GM21576 (cell line): ENCODE measurements around the gene KRT4.
"Not testable (repeated sequence)": the region's sequence is repeated elsewhere in the genome, so short reads cannot be mapped to it uniquely, and the experiment has no call there.

Source experiments
- ATAC-seq: cut with Tn5 transposase; IDR thresholded peaks from one replicate; pipeline ENCODE4 v1.9.1; 2021; ENCODE audit warnings: mild to moderate bottlenecking, moderate library complexity; ENCODE audit not compliant: unreplicated experiment

Gene KRT4

DNA sequence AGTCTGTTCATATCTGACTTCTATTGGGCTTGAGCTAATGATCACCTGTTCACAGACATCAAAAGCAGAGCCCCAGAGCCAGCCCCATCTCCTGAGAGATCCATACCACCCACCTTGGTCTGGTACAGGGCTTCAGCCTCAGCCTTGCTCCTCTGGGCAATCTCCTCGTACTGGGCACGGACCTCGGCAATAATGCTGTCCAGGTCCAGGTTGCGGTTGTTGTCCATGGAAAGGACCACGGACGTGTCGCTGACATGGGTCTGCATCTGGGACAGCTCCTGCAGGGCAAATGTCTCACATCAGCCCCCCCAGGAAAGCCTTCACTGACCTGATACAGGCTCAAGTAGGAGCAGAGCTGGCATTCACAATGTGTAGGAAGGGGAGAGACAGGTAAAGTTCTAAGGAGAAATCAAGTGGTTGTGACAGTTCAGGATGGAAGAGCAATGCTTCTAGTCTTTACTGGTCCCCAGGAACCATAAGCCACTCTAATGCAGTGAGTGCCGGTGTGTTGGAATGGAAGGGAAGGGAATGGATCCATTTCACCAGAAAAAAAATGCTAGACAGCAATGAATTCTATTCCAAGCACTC is 5.2 kb downstream of the KRT4 start:
- no peak for ATAC-seq

DNA sequence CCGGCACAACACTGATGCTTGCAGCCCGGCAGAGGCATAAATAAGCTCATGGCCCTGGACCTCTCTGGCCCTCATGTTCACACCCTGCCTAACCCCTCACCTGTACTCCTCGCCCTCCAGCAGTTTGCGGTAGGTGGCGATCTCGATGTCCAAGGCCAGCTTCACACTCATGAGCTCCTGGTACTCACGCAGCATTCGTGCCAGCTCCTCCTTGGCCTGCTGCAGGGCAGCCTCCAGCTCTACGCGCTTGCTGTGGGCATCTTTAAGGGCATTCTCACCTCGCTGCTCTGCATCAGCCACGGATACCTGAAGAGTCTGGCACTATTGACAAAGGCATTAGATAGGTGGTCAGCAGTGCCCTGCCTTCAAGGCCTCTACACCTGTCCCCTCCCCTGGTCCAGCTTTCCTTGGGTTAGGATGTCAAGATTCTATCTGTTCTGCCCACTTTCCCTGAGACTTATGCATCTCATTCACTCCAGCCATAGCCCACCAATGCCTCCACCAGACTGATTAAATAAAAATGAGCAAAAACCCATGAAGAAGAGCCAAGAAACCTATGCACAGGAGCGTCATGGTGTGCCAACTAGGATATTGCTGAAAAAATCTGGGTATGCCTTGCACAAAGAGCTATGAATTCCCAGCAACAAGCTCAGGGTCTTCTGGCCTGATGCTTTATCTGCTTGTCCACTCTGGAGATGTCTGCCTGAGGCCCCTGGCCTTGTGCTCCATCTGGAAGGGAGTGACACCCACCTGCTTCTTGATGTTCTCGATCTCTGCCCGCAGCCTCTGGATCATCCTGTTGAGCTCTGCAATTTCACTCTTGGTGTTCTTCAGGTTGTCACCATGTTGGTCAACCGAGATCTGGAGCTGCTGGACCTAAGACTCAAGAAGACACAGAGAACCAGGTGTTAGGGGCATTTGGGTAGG is 6.1 kb downstream of the KRT4 start:
- ATAC-seq: no peak

DNA sequence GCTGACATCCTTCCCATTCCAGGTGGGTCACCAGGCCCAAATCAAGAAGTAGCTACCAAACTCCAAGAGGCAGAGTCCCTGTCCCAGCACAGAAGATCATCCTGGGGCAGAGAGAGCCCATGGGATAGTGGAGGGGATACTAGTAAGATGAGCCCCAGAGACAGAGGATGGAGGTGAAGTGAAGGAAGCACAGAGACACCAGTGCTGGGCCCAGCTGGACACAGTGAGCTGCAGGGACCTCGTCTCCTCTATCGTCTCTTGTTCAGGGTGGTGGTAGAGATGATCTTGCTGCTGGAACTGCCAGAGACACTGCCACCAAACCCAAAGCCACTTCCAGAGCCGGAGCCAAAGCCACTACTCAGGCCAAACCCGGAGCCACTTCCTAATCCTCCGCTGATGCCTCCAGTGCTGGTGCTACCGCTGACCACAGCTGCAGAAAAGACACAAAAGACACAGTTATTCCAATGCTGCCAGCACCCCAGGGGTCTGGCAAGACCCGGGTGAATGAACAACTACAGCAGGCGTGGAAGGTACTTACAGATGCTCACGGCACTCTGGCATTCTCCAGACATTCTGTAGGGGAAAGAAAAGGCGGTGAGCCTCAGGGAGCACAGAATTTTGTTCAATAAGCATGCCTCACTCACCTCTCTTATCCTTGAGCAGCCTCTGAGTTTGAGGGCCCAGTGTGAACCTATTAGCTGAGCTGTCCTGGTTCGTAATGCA is 6.9 kb downstream of the KRT4 start:
- ATAC-seq: no peak

DNA sequence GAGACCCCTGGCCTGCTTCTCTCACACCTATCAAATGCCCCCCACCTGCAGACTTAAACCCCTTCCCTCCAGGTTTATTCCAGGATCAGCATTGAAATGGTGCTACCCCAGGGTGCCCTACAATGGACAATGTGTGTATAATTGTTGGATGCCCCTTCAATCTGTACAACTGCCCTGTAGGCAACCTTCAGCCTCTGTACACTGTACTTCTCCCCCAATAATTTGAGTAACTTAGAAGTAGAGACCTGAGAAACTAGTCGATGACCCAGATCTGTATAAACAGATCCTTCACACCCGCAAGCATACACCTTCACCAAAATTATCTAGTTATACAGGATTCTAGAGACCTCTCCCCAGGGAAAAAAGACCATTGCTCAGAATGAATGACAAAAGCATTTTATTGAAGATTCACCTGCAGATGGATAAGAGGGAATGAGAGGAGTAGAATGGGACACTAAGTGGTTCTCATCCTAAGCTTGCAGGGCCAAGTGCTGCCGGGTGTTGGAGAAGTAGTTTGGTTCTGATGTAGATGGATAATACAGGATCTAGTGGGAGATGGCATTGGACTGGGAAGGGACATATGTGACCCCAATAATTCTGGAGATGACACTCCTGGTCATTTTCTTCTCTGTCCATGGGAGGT is 7.6 kb downstream of the KRT4 start:
- no peak for ATAC-seq

DNA sequence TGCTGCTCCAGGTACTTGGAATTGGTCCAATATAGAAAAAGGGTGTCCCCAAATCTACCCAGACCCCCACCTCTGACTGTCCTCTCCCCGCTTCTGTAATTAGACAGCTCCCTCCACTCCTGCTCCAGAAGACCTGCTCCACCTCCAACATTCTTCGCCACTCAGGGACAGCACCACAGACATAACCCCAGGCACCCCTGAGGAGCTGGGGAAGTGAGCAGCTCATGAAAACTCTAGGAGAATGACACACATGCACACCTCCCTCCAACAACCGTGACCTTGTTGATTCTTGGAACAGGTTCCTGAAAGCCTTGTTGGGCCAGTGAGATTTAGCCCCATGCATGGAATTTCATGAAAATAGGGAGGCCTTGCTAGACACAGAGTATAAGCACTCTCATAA is 8.2 kb downstream of the KRT4 start:
- no peak for ATAC-seq

DNA sequence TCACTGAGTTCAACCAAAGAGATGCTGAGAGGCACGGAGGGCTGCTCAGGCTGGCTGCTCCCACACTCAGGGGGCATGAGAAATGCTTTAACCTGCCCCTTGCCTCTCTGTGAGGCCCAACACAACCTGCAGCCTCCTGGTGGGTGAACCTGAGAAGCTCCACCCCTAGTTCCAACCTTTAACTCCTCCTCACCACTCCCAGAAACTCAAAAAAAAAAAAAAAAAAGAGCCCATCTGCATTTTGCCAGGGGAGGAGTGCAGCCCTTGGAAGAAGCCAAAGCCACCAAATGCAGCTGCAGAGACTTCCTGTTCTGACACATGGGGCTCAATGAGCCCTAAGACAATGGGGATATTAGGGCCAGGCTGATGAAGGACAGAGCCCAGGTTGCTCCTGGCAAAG is 8.9 kb downstream of the KRT4 start:
- ATAC-seq: no peak

DNA sequence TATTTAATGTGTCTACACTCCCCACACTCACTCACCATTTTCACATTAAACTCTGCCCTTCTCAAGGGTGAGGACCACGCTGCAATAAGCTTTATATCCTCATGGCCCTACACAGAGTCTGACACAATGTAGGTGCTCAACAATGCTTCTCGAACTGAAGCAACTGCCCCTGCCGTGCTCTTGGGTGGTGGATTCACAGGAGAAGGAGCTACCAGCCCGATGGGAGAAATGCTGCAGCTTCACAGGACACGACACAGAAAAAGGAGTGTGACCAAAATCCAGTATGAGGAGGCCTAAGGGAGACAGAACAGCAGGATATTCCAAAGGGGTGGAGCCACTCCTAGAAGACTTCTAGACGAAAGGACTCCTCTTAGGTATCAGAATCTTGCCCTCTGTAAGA is 11.5 kb downstream of the KRT4 start:
- no peak for ATAC-seq

DNA sequence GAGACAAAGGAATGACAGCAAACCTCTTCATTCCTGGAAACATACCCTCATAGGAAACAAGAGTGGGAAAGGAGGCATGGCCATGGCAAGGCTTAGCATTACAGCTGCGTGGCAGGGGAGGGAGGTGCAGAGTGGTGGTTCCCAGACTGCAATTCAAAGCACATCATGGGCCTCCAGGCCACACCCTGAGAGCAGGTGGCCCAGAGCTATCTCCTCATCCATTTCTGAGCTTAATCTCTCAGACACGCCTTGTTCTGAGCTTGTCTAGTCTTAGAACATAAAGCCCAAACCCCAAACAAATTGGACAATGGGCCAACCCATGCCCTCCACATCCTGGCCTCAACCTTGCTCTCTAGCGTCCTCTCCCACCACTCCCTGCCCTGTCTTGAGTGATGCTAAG is 12.1 kb downstream of the KRT4 start:
- ATAC-seq: no peak

DNA sequence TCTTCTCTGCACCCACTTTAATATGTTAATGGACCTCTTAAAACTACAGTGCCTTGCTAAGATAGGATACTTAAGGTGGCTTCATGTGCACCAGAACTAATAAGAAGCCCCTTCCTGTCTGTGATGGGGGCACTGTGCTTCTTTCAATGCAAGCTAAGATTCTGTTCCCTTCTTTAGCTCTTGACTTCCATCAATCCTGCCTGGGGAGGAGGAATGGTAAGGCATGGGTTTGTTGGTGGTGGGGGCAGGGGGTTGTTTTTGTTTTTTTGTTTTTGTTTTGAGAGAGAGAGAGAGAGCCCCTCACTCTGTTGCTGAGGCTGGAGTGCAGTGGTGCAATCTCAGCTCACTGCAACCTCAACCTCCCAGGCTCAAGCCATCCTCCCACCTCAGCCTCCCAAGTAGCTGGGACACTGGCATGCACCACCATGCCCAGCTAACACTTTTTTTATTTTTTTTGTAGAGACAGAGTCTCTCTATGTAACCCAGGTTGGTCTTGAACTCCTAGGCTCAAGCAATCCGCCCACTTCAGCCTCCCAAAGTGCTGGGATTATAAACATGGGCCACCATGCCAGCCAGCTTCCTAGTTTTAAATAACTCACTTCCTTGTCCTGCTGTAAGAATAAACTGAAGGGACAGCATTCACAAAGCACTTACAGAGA is 13.5 kb downstream of the KRT4 start:
- no peak for ATAC-seq

DNA sequence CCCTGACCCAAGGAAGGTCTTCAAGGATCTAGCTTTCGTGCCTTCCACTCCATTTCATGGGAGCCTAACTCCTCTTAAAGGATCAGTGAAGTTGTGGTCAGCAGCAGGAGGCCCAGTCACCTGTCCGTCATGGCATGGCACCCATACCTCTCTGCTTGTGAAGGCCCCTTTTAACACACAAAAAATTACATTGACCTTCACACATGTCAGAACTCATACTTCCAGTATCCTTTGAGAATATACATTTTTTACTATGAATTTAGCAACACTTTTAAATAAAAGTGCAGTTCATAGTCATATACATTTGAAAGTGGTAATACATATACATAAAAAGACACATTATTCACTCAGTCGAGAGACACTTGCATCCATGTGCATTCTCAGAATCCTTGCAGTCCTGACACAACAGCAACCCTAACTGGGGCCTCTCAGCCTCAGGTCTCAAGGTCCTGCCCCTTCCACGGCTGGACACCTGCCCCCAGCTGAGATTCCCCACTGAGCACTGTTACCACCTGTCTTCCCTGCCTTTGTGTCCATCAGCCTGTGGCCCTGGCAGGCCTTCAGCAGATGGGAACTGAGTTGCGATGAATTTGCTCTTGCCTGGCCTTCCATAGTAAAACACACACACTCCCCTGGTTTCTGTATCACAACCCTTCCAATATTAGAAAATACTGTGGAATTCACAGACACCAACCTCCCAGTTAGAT is 14.3 kb downstream of the KRT4 start:
- ATAC-seq: no peak

DNA sequence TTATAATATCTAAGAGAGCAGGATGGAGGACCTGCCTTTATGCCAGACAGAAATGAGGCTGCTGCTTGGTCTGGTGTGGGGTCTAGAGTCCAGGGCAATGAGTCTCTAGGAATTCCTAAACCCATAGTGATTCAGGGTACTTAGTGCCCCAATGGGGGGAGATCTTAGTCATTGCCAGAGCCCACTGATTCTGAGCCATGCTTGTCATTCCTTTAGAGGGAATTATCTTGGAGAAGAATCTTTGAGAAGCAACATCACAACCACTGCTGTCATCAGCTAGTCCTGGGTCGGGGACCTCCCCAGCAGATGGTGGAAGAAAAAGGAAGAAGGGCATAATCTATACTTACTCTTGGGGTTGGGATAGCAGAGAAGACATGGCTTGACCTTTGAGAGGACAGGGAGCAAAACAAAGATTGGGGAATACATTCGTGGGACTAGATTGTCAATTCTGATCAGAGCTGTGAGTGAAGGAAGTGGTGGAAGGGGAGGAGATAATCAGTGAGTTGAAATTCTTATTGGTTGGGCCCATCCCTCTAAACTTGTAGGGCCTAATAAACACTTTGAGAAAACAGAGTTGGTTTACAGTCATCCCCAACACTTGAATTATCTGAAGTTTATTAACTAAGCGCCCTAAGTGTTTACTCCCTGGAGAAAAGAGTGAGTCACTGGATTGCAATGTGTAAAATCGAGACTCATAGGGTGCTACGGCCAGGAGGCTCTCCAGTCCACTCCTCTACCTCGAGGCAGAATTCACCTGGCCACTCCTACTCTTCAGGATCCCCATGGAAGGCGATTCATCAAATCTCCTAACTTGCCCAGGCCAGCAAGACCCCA is 15.0 kb downstream of the KRT4 start:
- ATAC-seq: no peak

DNA sequence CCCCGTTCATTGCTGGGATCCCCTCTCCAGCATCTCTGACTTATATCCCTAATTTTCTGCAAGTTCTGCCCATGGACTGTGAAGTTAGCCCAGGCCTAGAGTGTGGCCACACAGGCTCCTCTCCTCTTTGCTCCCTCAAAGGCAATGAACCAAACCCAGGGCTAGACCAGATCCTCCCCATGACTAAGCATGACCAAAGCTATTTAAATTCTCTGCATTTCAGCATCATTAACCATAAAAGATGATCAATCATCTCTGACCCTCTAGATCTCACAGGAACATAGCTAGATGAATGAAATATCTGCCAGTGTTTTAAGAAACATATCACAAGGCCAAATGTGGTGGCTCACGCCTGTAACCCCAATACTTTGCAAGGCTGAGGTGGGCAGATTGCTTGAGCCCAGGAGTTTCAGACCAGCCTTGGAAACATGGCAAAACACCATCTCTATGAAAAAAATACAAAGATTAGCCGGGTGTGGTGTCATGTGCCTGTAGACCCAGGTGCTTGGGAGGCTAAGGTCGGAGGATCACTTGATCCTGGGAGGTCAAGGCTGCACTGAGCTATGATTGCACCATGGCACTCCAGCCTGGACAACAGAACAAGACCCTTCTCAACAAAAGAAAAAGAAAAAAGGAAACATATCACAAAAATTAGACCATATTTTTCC is 15.8 kb downstream of the KRT4 start:
- ATAC-seq: no peak

DNA sequence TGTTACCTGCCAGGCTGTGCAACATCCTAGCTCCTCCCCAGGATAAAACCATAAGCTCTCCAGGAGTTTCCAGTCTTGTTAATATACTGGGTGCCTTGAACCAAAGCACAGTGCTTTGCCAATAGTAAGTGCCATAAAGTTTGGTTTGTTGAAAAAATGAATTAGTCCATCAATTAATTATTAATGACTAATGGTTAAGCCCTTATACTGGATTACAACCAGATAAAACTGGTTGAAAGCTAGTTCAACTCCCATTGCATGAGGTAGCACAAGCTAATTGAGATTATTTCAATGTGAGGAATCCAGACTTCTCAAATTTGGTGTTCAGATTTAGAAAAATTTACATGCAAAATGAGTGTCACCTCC is 16.4 kb downstream of the KRT4 start:
- no peak for ATAC-seq

DNA sequence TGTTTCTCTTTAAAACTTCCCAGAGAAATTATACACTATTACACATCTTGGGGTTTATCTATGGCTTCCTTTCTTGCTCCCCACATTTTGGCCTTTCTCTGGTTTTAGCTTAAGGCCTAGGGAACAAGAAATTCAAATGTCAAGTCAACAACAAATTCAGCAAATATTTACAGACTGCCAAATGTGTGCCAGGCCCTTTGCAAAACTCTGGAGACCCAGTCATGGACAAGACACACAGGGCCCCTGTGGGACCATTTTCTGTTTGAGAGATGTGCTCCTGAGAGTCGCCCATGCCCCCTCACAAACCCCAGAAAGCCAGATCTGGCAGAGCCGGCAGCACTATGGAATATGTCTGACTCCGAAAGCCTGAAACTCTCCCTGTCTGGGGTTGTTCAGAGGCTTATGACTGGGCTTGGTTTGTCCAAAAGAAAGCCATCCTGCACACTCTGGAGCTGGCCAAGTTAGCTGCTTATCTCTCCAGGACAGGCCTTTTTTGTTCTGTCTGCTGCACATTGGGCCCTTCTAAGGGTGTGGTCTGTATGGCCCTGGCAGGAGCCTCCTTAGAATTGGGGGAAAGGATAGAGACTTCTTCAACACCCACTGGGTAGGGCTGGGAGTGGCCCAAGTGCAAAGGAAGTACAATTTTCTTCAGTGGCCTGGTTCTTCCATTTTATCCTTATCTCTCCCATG is 16.9 kb downstream of the KRT4 start:
- ATAC-seq: no peak

DNA sequence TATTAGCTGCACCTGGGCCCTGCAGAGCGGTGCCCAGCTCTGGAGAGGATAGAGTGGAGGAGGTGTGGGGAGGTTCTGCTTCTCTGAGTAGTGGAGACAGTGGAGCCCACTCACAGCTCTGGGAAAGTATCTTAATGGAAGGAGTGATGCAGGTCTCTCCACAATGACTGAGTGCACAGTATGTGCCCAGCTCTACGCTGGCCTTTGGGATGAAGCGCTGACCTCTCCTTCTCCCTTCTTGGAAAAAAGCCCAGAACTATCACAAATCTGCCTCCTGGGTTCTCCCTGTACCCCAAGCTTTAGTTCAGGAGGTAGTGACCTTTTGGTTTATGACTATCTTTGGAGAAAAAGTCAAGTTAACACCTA is 17.5 kb downstream of the KRT4 start:
- ATAC-seq: no peak

DNA sequence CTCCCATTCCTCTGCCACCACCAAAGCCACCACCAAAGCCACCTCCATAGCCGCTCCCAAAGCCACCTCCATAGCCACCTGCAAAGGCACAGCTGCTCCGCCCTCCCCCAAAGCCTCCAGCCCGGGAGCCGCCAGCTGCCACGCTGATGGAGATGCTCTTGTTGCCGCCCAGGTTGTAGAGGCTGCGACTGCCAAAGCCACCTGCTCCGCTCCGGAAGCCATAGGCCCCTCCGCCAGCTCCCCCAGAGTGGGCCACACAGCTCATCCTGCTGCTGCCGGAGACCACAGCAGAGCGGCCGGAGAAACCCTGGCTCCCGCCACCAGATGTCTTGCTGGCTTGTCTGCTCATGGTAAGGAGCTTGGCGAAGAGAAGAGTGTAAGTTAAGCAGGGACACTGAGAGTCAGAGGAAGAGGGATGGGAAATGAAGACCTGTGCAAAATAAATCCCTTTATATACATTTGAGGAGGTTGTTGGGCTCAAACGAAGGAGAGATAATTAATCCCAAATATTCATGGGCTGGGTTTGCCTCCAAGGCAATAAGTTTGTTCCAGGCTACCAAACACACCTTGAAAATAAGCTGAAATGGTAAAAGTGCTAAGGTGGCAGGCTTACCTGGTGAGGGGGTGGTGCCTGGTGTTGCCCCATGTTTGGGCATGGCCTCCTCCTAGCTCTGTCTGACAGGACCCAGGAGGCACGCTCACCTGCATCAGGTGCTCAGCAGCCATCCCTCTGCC is 18.1 kb downstream of the KRT4 start, which contains the start of gene KRT3:
KRT3 (minus strand) TSS at position 424 of the 735 bp plus-strand sequence; CDS start at position 349, 75 bp downstream.
- no peak for ATAC-seq

DNA sequence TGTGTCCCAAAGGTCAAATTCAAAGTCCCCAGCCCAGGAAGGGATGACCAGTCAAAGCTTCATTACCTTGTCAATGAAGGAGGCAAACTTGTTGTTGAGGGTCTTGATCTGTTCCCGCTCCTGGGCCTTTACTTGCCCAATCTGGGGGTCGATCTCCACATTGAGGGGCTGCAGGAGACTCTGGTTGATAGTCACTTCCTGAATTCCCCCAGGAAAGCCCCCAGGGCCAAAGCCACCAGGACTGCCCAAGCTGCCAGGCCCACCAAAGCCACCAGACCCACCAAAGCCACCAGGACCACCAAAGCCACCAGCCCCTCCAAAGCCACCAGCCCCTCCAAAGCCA is 18.6 kb downstream of the KRT4 start:
- not testable (repeated sequence) for ATAC-seq
